ENCODE results near the gene ZNF148.

Gene ZNF148

GRCh38 chr3:125186800-125187598, 188.1 kb downstream of the ZNF148 start:
- no peak for DNase-seq

GRCh38 chr3:125186261-125186787, 188.8 kb downstream of the ZNF148 start:
- DNase-seq: no peak

DNA sequence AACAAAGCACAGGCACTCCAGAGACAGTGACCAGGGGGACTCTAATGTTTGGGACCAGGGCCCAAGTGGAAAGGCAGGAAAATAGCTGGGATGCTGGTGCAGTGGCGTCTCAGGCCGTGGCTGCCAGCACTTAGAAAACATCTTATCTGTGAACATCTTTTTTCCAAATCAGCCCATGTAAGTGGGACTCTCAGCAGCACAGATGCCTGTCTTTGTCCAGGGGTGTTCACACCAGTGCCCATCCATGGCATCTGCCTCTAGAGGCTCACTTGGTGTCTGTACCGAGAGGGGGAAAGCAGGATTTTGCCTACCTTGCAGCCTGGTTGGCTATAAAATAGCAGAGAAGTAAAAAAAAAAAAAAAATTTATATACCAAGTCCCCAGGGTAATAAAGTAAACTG, 189.3 kb downstream of the ZNF148 start:
- no peak for DNase-seq

- no peak for DNase-seq
These were observed 195.3 kb downstream of the ZNF148 start for GRCh38 chr3:125179884-125180240.

- no peak for DNase-seq
These were observed 195.8 kb downstream of the ZNF148 start for GRCh38 chr3:125179143-125179883.

GRCh38 chr3:125177746-125178145, 197.4 kb downstream of the ZNF148 start:
- no peak for DNase-seq
